DOHH2 (cell line): ENCODE data around the gene SHB.

Experiments
- H3F3A ChIP-seq: fragments of 200-600 bp; sonication (generic), shearing (Covaris generic); 2 replicates; pipeline ENCODE4 v1.6.0; 2016; ENCODE audit warnings: antibody characterized with exemption, mild to moderate bottlenecking; ENCODE audit not compliant: control insufficient read depth, insufficient read depth
- H3K27ac ChIP-seq: fragments of 200-600 bp; sonication (generic); 2 replicates; pipeline ENCODE4 v1.5.1; 2014; ENCODE audit warnings: low read depth, mild to moderate bottlenecking, low read length, moderate library complexity
- H3K27me3 ChIP-seq: fragments of 200-600 bp; sonication (generic); 2 replicates; pipeline ENCODE4 v1.6.1; 2014; ENCODE audit warnings: mild to moderate bottlenecking, low read length, mixed read lengths; ENCODE audit not compliant: control insufficient read depth
- H3K36me3 ChIP-seq: fragments of 200-600 bp; sonication (generic); 2 replicates; pipeline ENCODE4 v1.6.1; 2014; ENCODE audit warnings: mild to moderate bottlenecking, low read length, moderate library complexity, mixed read lengths; ENCODE audit not compliant: control insufficient read depth
- H3K4me1 ChIP-seq: fragments of 200-600 bp; sonication (generic); 2 replicates; pipeline ENCODE4 v1.6.1; 2014; ENCODE audit warnings: mild to moderate bottlenecking, low read length, mixed read lengths; ENCODE audit not compliant: control insufficient read depth
- H3K4me2 ChIP-seq: fragments of 200-600 bp; sonication (generic); 2 replicates; pipeline ENCODE4 v1.6.0; 2014; ENCODE audit warnings: mild to moderate bottlenecking, low read length, moderate library complexity
- H3K4me3 ChIP-seq: fragments of 200-600 bp; sonication (generic); 2 replicates; pipeline ENCODE4 v1.5.1; 2014; ENCODE audit warnings: mild to moderate bottlenecking, low read length, mixed read lengths
- H3K79me2 ChIP-seq: fragments of 200-600 bp; sonication (generic); 2 replicates; pipeline ENCODE4 v1.6.1; 2014; ENCODE audit warnings: mild to moderate bottlenecking, low read length, mixed read lengths; ENCODE audit not compliant: control insufficient read depth
- H3K9me2 ChIP-seq: fragments of 200-600 bp; sonication (generic); replicated peaks from 2 replicates; pipeline ENCODE4 v1.6.1; 2014; ENCODE audit warnings: mild to moderate bottlenecking, low read length, mixed read lengths; ENCODE audit not compliant: control insufficient read depth
- H3K9me3 ChIP-seq: fragments of 200-600 bp; sonication (generic); 2 replicates; pipeline ENCODE4 v1.6.1; 2014; ENCODE audit warnings: antibody characterized with exemption, low read length, mixed read lengths; ENCODE audit not compliant: control insufficient read depth, insufficient read depth
- H4K20me1 ChIP-seq: fragments of 200-600 bp; sonication (generic); 2 replicates; pipeline ENCODE4 v1.6.0; 2014; ENCODE audit warnings: low read depth, mild to moderate bottlenecking, antibody characterized with exemption, low read length, moderate library complexity; ENCODE audit not compliant: control insufficient read depth, insufficient read depth
- EZH2phosphoT487 ChIP-seq: fragments of 200-600 bp; sonication (generic); IDR thresholded peaks from 2 replicates; pipeline ENCODE4 v1.6.1; 2017; ENCODE audit warnings: borderline replicate concordance, mild to moderate bottlenecking, antibody characterized with exemption, low read length, moderate library complexity, mixed read lengths
- TF ChIP-seq, protein P1 (sequence below): fragments of 200-600 bp; sonication (generic); IDR thresholded peaks from one replicate; pipeline ENCODE4 v1.5.1; 2014; ENCODE audit warnings: antibody characterized with exemption, mild to moderate bottlenecking, low read depth, low read length; ENCODE audit not compliant: poor library complexity, severe bottlenecking

Gene SHB

DNA sequence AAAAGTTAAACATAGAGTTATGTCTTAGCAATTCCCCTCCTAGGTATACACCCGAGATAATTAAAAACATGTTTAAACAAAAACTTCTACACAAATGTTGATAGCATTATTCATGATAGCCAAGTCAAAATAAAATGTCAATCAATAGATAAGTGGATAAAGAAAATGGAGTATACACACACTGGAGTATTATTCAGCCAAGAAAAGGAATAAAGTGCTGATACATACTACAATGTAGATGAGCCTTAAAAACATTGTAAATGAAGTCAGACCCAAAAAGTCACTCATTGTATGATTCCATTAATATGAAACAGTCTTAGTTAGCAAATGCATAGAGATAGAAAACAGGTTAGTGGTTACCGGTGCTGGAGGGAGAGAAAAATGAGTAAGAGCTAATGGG, 34.3 kb upstream of the SHB start:
- Histone ChIP-seq H3K9me2 (no peaks in the 10 kb centered on the region), H3K27ac (no peak overlapping the region), H3K4me2 (no peak overlapping the region), H4K20me1 (no peaks in the 10 kb centered on the region), H3K79me2 (no peaks in the 10 kb centered on the region), H3K36me3 (no peaks in the 10 kb centered on the region), H3K4me1 (no peaks in the 10 kb centered on the region), H3K27me3 (no peaks in the 10 kb centered on the region; the same call in none of the 2 replicates), H3K9me3 (no peaks in the 10 kb centered on the region), H3K4me3 (no peak overlapping the region), H3F3A (no peaks in the 10 kb centered on the region)
- no peak for TF ChIP-seq EZH2phosphoT487
- TF ChIP-seq, protein P1, sequence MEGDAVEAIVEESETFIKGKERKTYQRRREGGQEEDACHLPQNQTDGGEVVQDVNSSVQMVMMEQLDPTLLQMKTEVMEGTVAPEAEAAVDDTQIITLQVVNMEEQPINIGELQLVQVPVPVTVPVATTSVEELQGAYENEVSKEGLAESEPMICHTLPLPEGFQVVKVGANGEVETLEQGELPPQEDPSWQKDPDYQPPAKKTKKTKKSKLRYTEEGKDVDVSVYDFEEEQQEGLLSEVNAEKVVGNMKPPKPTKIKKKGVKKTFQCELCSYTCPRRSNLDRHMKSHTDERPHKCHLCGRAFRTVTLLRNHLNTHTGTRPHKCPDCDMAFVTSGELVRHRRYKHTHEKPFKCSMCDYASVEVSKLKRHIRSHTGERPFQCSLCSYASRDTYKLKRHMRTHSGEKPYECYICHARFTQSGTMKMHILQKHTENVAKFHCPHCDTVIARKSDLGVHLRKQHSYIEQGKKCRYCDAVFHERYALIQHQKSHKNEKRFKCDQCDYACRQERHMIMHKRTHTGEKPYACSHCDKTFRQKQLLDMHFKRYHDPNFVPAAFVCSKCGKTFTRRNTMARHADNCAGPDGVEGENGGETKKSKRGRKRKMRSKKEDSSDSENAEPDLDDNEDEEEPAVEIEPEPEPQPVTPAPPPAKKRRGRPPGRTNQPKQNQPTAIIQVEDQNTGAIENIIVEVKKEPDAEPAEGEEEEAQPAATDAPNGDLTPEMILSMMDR, result no peak

DNA sequence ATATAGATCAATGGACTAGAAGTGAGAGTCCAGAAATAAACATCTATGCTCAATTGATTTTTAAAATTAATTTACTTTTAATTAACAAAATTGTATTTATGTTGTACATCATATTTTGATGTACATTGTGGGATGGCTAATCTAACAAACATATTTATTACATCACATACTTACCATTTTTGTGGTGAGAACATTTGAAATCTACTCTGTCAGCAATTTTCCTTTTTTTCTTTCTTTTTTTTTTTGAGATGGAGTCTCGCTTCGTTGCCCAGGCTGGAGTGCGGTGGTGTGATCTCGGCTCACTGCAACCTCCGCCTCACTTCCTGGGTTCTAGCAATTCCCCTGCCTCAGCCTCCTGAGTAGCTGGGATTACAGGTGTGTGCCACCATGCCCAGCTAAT, 32.4 kb upstream of the SHB start:
- Histone ChIP-seq H3K36me3 (no peaks in the 10 kb centered on the region), H3K9me3 (no peaks in the 10 kb centered on the region), H3K9me2 (no peaks in the 10 kb centered on the region), H3K4me1 (no peaks in the 10 kb centered on the region), H3K4me3 (no peak overlapping the region), H3F3A (no peaks in the 10 kb centered on the region), H4K20me1 (no peaks in the 10 kb centered on the region), H3K27ac (no peak overlapping the region), H3K79me2 (no peaks in the 10 kb centered on the region), H3K4me2 (no peak overlapping the region), H3K27me3 (peaks cover 2% of the 10 kb centered on the region)
- no peak for TF ChIP-seq EZH2phosphoT487
- TF ChIP-seq, protein P1, result no peak

DNA sequence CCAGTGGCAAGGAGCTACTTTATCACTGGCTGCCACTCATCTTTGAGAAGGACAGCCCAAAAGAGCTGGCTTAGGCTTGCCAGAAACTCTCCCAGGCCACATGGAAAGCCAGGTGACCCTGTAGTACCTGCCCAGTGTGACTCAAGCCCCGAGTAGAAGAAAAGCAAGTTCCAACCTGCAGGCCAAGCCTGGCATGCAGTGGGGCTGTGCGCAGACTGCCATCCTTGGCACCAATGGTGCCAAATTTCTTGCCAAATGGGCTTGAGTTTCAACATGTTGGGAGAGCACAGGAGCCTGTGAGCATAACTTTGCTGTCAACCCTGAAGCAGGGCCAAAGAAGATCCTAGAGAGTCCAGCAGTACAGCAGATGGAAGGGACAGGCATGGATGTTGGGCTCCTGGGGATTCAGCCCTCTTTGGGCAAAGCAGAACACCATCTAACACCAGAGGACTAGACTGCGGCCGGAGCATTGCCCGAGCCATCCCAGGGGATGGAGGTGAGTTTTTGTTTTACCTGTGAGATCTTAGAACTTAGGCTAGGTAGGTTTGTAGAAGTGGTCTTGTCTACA, 27.3 kb upstream of the SHB start:
- Histone ChIP-seq H4K20me1 (no peaks in the 10 kb centered on the region), H3K4me2 (no peak overlapping the region), H3K36me3 (no peaks in the 10 kb centered on the region), H3K4me1 (no peaks in the 10 kb centered on the region), H3K79me2 (no peaks in the 10 kb centered on the region), H3F3A (no peaks in the 10 kb centered on the region), H3K4me3 (no peak overlapping the region), H3K27me3 (peaks cover 2% of the 10 kb centered on the region), H3K9me3 (no peaks in the 10 kb centered on the region), H3K9me2 (no peaks in the 10 kb centered on the region), H3K27ac (no peak overlapping the region)
- TF ChIP-seq, protein P1, result no peak
- TF ChIP-seq EZH2phosphoT487, result no peak

DNA sequence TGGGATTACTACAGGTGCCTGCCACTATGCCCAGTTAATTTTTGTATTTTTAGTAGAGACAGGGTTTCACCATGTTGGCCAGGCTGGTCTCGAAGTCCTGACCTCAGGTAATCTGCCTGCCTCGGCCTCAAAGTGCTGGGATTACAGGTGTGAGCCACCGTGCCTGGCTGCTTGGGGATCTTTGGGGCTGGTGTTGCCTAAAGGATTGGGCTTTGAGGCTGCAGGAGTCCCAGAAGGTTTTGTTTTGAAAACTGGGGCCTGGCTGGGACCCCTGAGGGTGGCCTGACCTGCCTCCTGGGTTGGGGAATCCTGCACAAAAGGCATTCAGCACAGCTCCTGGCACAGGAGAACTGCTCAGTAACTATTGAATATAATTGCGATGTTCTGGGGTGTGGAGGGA, 25.1 kb upstream of the SHB start:
- Histone ChIP-seq H3K36me3 (no peaks in the 10 kb centered on the region), H3F3A (no peaks in the 10 kb centered on the region), H3K4me2 (no peak overlapping the region), H3K27ac (no peak overlapping the region), H3K9me2 (no peaks in the 10 kb centered on the region), H4K20me1 (no peaks in the 10 kb centered on the region), H3K27me3 (peaks cover 8% of the 10 kb centered on the region), H3K4me3 (no peak overlapping the region), H3K79me2 (no peaks in the 10 kb centered on the region), H3K9me3 (no peaks in the 10 kb centered on the region), H3K4me1 (no peaks in the 10 kb centered on the region)
- TF ChIP-seq EZH2phosphoT487, result no peak
- TF ChIP-seq, protein P1, result no peak
